Osteoblast (primary cell): Measurements from ENCODE around the gene ZNF385C. TPM values are rescaled to one million over a fixed set of nuclear protein-coding genes. Genes with fewer than 3 reads are reported as not detected.

Experiments
- DNase-seq: peaks from one replicate; pipeline ENCODE4 v3.0.0; 2011; ENCODE audit warnings: low spot score, mixed read lengths; ENCODE audit not compliant: insufficient read length; ENCODE audit errors: missing footprints
- H2AFZ ChIP-seq: 2 replicates; pipeline ENCODE4 v1.6.0; 2011; ENCODE audit warnings: mild to moderate bottlenecking, low read length
- H3K27ac ChIP-seq: 2 replicates; pipeline ENCODE4 v1.5.1; 2011; ENCODE audit warnings: mild to moderate bottlenecking, low read depth, low read length, moderate library complexity
- H3K27me3 ChIP-seq: 2 replicates; pipeline ENCODE4 v1.6.0; 2012; ENCODE audit warnings: mild to moderate bottlenecking, control low read depth, inconsistent platforms, low read length, moderate library complexity; ENCODE audit not compliant: insufficient read depth
- H3K36me3 ChIP-seq: 2 replicates; pipeline ENCODE4 v1.5.1; 2011; ENCODE audit warnings: mild to moderate bottlenecking, low read length, control low read depth, moderate library complexity; ENCODE audit not compliant: insufficient read depth
- H3K4me1 ChIP-seq: 2 replicates; pipeline ENCODE4 v1.5.1; 2011; ENCODE audit warnings: mild to moderate bottlenecking, low read length, control low read depth, moderate library complexity; ENCODE audit not compliant: insufficient read depth
- H3K4me2 ChIP-seq: 2 replicates; pipeline ENCODE4 v1.6.0; 2011; ENCODE audit warnings: mild to moderate bottlenecking, low read length; ENCODE audit not compliant: insufficient read depth
- H3K4me3 ChIP-seq: fragments of 200-600 bp; sonication (generic); 3 replicates; pipeline ENCODE4 v1.5.1; 2012; ENCODE audit warnings: mild to moderate bottlenecking, low read length, inconsistent platforms; ENCODE audit not compliant: insufficient read depth
- H3K79me2 ChIP-seq: 2 replicates; pipeline ENCODE4 v1.6.0; 2012; ENCODE audit warnings: mild to moderate bottlenecking, low read length, control low read depth, inconsistent platforms; ENCODE audit not compliant: insufficient read depth
- H3K9me3 ChIP-seq: 2 replicates; pipeline ENCODE4 v1.5.1; 2011; ENCODE audit warnings: low read depth, low read length, control low read depth
- H4K20me1 ChIP-seq: 2 replicates; pipeline ENCODE4 v1.6.0; 2012; ENCODE audit warnings: mild to moderate bottlenecking, low read length, control low read depth; ENCODE audit not compliant: insufficient read depth
- CTCF ChIP-seq: IDR thresholded peaks from 2 replicates; pipeline ENCODE4 v1.5.1; 2011; ENCODE audit warnings: mild to moderate bottlenecking, low read depth, low read length, moderate library complexity; ENCODE audit errors: extremely low read depth
- total RNA-seq: library from RNA; depleted of rRNA; stranded (reverse); fragments of >200 nt; gene quantifications from 2 replicates; pipeline ENCODE4 v1.2.3, GENCODE V29; 2012

ZNF385C gene
- total RNA-seq, 1 donor, result not detected

- peaks cover 25% of the 10 kb centered on the region for H3K36me3 ChIP-seq
- peaks cover 6% of the 10 kb centered on the region for H4K20me1 ChIP-seq
- no peak overlapping the region for H2AFZ ChIP-seq
- no peaks in the 10 kb centered on the region for H3K27me3 ChIP-seq
- TF ChIP-seq CTCF, result no peak
- no peak overlapping the region for H3K4me3 ChIP-seq
- no peak overlapping the region for H3K4me2 ChIP-seq
- H3K9me3 ChIP-seq, result no peaks in the 10 kb centered on the region
- DNase-seq, result peak; percentile 63
- H3K4me1 ChIP-seq, result peaks cover 9% of the 10 kb centered on the region
- no peak overlapping the region for H3K27ac ChIP-seq
- H3K79me2 ChIP-seq, result peaks cover 3% of the 10 kb centered on the region
Observed at GRCh38 chr17:42119301-42119700, 21.0 kb upstream of the ZNF385C start.

DNA sequence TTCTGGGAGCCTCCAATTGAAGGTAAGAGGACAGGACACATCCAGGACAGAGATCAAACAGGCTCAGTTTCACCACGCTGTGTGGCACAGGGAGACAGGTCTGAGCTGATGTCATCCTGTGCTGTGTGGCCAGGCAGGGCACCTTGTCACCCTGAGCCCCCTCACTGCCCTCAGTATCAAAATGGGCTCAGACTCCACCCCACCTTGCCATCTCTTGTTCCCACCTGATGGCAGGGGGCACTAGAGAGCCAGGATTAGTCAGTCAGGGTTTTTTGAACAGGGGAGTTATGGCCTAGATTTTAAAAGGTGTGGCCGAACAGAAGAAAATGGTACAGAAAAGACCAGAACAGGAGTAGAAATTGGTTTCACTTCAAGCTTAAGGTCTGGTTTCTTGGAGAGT, 20.3 kb upstream of the ZNF385C start:
- peak; percentile 84 for DNase-seq
- H3K4me2 ChIP-seq, result no peak overlapping the region
- peak; percentile 44 for TF ChIP-seq CTCF
- H3K4me1 ChIP-seq, result peaks cover 9% of the 10 kb centered on the region
- H3K4me3 ChIP-seq, result no peak overlapping the region
- H3K27me3 ChIP-seq, result no peaks in the 10 kb centered on the region
- H3K36me3 ChIP-seq, result peaks cover 26% of the 10 kb centered on the region
- peaks cover 3% of the 10 kb centered on the region for H3K79me2 ChIP-seq
- H2AFZ ChIP-seq, result no peak overlapping the region
- H3K27ac ChIP-seq, result no peak overlapping the region
- H3K9me3 ChIP-seq, result no peaks in the 10 kb centered on the region
- H4K20me1 ChIP-seq, result peaks cover 6% of the 10 kb centered on the region

- Histone ChIP-seq H3K36me3 (peaks cover 26% of the 10 kb centered on the region), H3K27ac (no peak overlapping the region), H2AFZ (no peak overlapping the region), H3K4me3 (no peak overlapping the region), H3K9me3 (no peaks in the 10 kb centered on the region), H3K79me2 (peaks cover 3% of the 10 kb centered on the region), H3K4me1 (peaks cover 9% of the 10 kb centered on the region), H3K27me3 (no peaks in the 10 kb centered on the region), H3K4me2 (no peak overlapping the region), H4K20me1 (peaks cover 6% of the 10 kb centered on the region)
- DNase-seq, result peak; percentile 44
- no peak for TF ChIP-seq CTCF
Observed at GRCh38 chr17:42118126-42118510, 19.8 kb upstream of the ZNF385C start.

- no peak for TF ChIP-seq CTCF
- no peaks in the 10 kb centered on the region for H3K9me3 ChIP-seq
- H3K4me1 ChIP-seq, result peaks cover 14% of the 10 kb centered on the region
- no peaks in the 10 kb centered on the region for H3K27me3 ChIP-seq
- H4K20me1 ChIP-seq, result peaks cover 6% of the 10 kb centered on the region
- H3K4me2 ChIP-seq, result no peak overlapping the region
- H3K4me3 ChIP-seq, result no peak overlapping the region
- DNase-seq, result peak; percentile 42
- peaks cover 3% of the 10 kb centered on the region for H3K79me2 ChIP-seq
- H3K36me3 ChIP-seq, result peaks cover 26% of the 10 kb centered on the region
- H3K27ac ChIP-seq, result no peak overlapping the region
- H2AFZ ChIP-seq, result no peak overlapping the region
Observed at GRCh38 chr17:42117397-42118125, 19.3 kb upstream of the ZNF385C start.
